HG03045 (cell line): ENCODE results near the gene CENPS.
"Not testable (repeated sequence)": the region's sequence is repeated elsewhere in the genome, so short reads cannot be mapped to it uniquely, and the experiment has no call there.

ENCODE experiments used
- ATAC-seq: cut with Tn5 transposase; IDR thresholded peaks from one replicate; pipeline ENCODE4 v1.9.1; 2021; ENCODE audit warnings: mild to moderate bottlenecking, moderate library complexity; ENCODE audit not compliant: unreplicated experiment

Gene CENPS

GRCh38 chr1:10450156-10450814 lies 20.1 kb downstream of the CENPS start:
- no peak for ATAC-seq

- no peak for ATAC-seq
These were observed 20.6 kb downstream of the CENPS start for GRCh38 chr1:10450836-10451235.

- ATAC-seq, result no peak
These were observed 21.1 kb downstream of the CENPS start for GRCh38 chr1:10451287-10451686.

GRCh38 chr1:10456048-10456447 lies 25.8 kb downstream of the CENPS start:
- ATAC-seq, result no peak

GRCh38 chr1:10456661-10457060 lies 26.4 kb downstream of the CENPS start:
- ATAC-seq, result no peak

GRCh38 chr1:10457462-10457861 lies 27.2 kb downstream of the CENPS start:
- not testable (repeated sequence) for ATAC-seq

- ATAC-seq, result no peak
These were observed 27.6 kb downstream of the CENPS start for GRCh38 chr1:10457875-10458274.

GRCh38 chr1:10459184-10459583 lies 29.0 kb downstream of the CENPS start:
- ATAC-seq, result no peak

- no peak for ATAC-seq
These were observed 36.8 kb downstream of the CENPS start for GRCh38 chr1:10467078-10467477.

GRCh38 chr1:10470043-10470442 lies 39.8 kb downstream of the CENPS start:
- ATAC-seq, result no peak

GRCh38 chr1:10471411-10472219 lies 41.4 kb downstream of the CENPS start:
- ATAC-seq, result no peak

GRCh38 chr1:10472220-10473144 lies 42.2 kb downstream of the CENPS start, which contains the start of gene DFFA:
Gene DFFA (minus strand): TSS chr1:10472529. CDS start chr1:10472458, 71 bp downstream.
- peak; percentile 71 for ATAC-seq

GRCh38 chr1:10473145-10473765 lies 43.0 kb downstream of the CENPS start:
- no peak for ATAC-seq

GRCh38 chr1:10474309-10474612 lies 44.0 kb downstream of the CENPS start:
- ATAC-seq, result not testable (repeated sequence)

- ATAC-seq, result peak; percentile 58
These were observed 44.6 kb downstream of the CENPS start, which contains the start of gene PEX14 for GRCh38 chr1:10474613-10475507. Gene PEX14 (plus strand): TSS chr1:10474950. CDS start chr1:10474967, 17 bp downstream.

GRCh38 chr1:10475510-10475909 lies 45.3 kb downstream of the CENPS start:
- no peak for ATAC-seq

GRCh38 chr1:10479296-10479695 lies 49.1 kb downstream of the CENPS start:
- ATAC-seq, result no peak

GRCh38 chr1:10480614-10481013 lies 50.4 kb downstream of the CENPS start:
- ATAC-seq, result no peak

GRCh38 chr1:10484521-10484920 lies 54.3 kb downstream of the CENPS start:
- no peak for ATAC-seq
